Measurements from ENCODE around the gene SYNE1.

The SYNE1 gene

GRCh38 chr6:152244998-152245630, 392.0 kb downstream of the SYNE1 start:
- no peak overlapping the region for H3K4me3 ChIP-seq (ENCODE audit: low read depth, low read length)
- no peaks in the 10 kb centered on the region for H3K27me3 ChIP-seq (ENCODE audit: insufficient read depth, low read depth, severe bottlenecking)
- no peaks in the 10 kb centered on the region for H3K36me3 ChIP-seq
- peak overlapping the region; percentile 69 for H3K27ac ChIP-seq
- DNase-seq, result peak; percentile 50
- H3K9me3 ChIP-seq (ENCODE audit: severe bottlenecking), result no peaks in the 10 kb centered on the region
- no peak for TF ChIP-seq CTCF (IDR thresholded peaks at IDR 0.05; ENCODE audit: low read depth, low read length)

- Histone ChIP-seq H3K36me3 (no peaks in the 10 kb centered on the region), H3K4me3 (ENCODE audit: low read depth, low read length) (no peak overlapping the region), H3K9me3 (ENCODE audit: severe bottlenecking) (no peaks in the 10 kb centered on the region), H3K27ac (no peak overlapping the region), H3K27me3 (ENCODE audit: insufficient read depth, low read depth, severe bottlenecking) (no peaks in the 10 kb centered on the region)
- DNase-seq, result no peak
- TF ChIP-seq CTCF (IDR thresholded peaks at IDR 0.05; ENCODE audit: low read depth, low read length), result no peak
Observed at GRCh38 chr6:152241013-152241766, 396.0 kb downstream of the SYNE1 start.

GRCh38 chr6:152240436-152240835, 396.7 kb downstream of the SYNE1 start:
- TF ChIP-seq CTCF (IDR thresholded peaks at IDR 0.05; ENCODE audit: low read depth, low read length), result no peak
- DNase-seq, result no peak
- Histone ChIP-seq H3K27ac (no peak overlapping the region), H3K36me3 (no peaks in the 10 kb centered on the region), H3K4me3 (ENCODE audit: low read depth, low read length) (no peak overlapping the region), H3K27me3 (ENCODE audit: insufficient read depth, low read depth, severe bottlenecking) (no peaks in the 10 kb centered on the region), H3K9me3 (ENCODE audit: severe bottlenecking) (no peaks in the 10 kb centered on the region)

GRCh38 chr6:152236370-152237097, 400.6 kb downstream of the SYNE1 start:
- no peak overlapping the region for H3K27ac ChIP-seq
- H3K27me3 ChIP-seq (ENCODE audit: insufficient read depth, low read depth, severe bottlenecking), result no peaks in the 10 kb centered on the region
- no peak overlapping the region for H3K4me3 ChIP-seq (ENCODE audit: low read depth, low read length)
- no peaks in the 10 kb centered on the region for H3K9me3 ChIP-seq (ENCODE audit: severe bottlenecking)
- no peak for TF ChIP-seq CTCF (IDR thresholded peaks at IDR 0.05; ENCODE audit: low read depth, low read length)
- H3K36me3 ChIP-seq, result no peaks in the 10 kb centered on the region
- DNase-seq, result no peak

- no peak for TF ChIP-seq CTCF (IDR thresholded peaks at IDR 0.05; ENCODE audit: low read depth, low read length)
- Histone ChIP-seq H3K27me3 (ENCODE audit: insufficient read depth, low read depth, severe bottlenecking) (no peaks in the 10 kb centered on the region), H3K27ac (no peak overlapping the region), H3K36me3 (no peaks in the 10 kb centered on the region), H3K4me3 (ENCODE audit: low read depth, low read length) (no peak overlapping the region), H3K9me3 (ENCODE audit: severe bottlenecking) (no peaks in the 10 kb centered on the region)
- no peak for DNase-seq
Observed at GRCh38 chr6:152233547-152234320, 403.4 kb downstream of the SYNE1 start.

Data from WERI-Rb-1 (cell line).